Measurements from ENCODE around the gene AKAP8L. TPM values are rescaled to one million over a fixed set of nuclear protein-coding genes. Genes with fewer than 3 reads are reported as not detected.

Gene AKAP8L, protein sequence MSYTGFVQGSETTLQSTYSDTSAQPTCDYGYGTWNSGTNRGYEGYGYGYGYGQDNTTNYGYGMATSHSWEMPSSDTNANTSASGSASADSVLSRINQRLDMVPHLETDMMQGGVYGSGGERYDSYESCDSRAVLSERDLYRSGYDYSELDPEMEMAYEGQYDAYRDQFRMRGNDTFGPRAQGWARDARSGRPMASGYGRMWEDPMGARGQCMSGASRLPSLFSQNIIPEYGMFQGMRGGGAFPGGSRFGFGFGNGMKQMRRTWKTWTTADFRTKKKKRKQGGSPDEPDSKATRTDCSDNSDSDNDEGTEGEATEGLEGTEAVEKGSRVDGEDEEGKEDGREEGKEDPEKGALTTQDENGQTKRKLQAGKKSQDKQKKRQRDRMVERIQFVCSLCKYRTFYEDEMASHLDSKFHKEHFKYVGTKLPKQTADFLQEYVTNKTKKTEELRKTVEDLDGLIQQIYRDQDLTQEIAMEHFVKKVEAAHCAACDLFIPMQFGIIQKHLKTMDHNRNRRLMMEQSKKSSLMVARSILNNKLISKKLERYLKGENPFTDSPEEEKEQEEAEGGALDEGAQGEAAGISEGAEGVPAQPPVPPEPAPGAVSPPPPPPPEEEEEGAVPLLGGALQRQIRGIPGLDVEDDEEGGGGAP
- 44.9 and 95.8 TPM in 2 replicates for total RNA-seq

DNA sequence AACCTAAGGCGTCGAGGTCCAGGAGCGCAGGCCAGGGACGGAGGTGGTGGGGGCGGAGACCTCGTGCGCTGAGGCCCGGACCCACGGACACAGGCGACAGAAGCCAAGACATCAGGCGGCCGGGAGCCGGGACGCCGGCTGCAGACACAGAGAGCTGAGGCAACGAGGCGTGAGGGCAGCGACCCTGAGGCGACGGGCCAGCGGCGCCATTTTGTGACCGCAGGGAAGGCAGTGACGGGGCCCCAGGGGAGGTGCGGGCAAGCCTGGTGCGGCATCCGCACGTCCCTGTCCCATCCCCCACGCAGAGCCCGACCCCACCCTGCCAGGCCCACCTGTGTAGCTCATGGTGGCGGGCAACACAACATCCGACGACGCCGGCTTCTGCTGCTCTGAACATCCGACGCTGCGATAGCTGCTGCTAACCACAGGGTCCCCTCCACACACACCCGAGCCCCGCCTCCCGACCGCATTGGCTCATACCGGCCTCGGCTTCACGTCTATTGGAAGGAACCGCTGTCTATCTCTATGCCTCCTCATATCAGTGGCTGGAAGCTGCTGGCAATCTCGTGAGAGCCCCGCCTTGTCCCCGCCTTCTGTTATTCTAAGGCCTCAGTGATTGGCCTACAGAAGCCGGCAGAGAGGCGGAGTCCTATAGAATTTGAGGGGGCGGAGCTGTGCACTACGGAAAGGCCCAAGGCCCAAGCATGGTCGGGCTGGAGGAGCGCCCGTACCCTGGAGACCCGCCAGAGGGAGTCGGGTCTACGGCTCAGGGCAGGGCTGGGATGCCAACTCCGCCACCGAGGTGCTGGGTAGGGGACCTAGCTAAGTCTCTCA lies at the start of gene AKAP8L:
Gene AKAP8L, minus strand, starts transcription at position 410 of the 834 bp plus-strand sequence. Its CDS starts 65 bp downstream, at position 345.

DNA sequence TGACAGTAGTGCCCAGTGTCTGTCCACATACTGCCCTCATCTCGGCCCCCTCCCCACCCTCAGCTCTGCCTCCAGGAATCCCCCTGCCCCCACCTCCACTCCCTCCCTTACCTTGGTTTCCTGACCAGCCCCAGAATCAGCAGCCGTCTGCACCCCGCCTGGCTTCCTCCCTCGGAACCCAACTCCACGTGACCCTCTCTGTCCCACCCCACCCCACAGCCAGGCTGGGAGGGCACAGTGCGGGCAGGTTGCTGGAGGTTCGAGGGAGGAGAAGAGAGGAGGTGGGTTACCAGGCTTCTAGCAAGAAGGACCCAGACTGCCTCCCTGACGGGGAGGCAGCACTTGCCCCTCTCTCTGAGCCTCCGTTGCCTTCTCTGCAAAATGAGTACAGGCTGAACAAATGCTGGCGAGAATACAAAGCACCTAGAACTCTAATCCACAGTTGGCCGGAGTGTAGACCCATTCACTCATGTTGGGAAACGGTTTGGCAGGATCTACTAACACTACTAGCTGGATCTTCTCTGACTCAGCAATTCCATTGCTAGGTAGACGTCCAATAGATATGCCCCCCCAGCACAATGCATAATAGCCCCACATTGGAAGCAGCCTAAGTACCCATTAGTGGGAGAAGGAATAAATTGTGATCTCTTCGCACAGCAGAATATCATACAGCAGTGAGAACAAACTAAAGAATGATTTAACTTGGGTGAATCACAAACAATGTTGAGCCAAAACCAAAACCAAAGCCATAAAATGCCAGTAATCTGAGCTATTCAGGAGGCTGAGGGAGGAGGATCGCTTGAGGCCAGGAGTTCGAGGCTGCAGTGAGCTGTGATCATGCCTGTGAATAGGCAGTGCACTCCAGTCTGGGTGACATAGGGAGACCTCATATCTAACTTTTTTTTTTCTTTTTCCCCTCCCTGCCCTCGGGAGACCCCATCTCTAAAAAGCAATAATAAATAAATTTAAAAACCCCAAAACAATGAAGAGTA lies 45.9 kb upstream of the AKAP8L start, which contains the start of gene RASAL3:
Gene RASAL3, minus strand, starts transcription at position 151 of the 992 bp plus-strand sequence. CDS start 186 bp downstream, outside the sequence.

DNA sequence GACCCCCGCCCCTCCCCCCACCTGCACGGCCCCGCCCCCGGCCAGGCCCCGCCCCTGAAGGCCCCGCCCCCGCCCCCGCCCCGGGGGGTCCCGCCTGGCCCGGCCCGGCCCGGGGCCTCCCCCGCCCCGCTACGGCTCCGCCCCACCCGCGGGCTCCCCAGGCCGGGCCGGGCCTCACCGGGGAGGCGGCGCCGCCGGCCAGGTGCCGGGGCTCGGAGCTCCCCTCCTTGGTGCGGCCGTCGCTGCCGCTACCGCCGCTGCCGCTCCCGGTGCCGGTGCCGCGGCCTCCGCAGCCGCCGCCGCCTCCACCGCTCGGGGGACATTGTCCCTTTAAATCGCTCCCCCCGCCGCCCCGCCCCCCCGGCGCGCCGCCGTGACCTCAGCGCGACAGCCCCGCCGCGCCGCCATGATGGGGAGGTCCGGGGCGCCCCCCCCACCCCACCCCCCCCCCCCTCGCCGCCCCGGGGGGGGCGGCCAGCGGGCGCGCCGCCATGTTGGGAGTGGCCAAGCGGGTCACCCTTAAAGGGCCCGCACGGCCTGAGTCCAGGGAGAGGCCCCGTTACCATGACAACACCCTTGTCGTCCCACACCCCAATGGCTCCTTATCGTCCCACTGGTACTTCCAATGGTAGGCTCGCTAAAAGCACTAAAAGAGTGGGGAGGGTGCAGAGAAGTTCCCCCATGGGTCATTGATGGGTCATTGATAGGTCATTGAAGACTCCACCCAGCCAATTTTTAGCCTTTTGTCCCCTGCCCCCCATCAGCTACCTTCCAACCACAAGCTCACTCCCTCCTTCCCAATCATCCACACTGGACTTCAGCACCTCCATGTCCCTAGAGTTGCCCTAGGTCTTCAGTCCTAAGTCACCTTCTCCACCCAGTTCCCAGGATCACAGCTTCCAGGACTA lies 31.1 kb upstream of the AKAP8L start, which contains the start of gene WIZ:
Gene WIZ, minus strand, starts transcription at position 337 of the 908 bp plus-strand sequence. CDS start 1,649 bp downstream, outside the sequence.

DNA sequence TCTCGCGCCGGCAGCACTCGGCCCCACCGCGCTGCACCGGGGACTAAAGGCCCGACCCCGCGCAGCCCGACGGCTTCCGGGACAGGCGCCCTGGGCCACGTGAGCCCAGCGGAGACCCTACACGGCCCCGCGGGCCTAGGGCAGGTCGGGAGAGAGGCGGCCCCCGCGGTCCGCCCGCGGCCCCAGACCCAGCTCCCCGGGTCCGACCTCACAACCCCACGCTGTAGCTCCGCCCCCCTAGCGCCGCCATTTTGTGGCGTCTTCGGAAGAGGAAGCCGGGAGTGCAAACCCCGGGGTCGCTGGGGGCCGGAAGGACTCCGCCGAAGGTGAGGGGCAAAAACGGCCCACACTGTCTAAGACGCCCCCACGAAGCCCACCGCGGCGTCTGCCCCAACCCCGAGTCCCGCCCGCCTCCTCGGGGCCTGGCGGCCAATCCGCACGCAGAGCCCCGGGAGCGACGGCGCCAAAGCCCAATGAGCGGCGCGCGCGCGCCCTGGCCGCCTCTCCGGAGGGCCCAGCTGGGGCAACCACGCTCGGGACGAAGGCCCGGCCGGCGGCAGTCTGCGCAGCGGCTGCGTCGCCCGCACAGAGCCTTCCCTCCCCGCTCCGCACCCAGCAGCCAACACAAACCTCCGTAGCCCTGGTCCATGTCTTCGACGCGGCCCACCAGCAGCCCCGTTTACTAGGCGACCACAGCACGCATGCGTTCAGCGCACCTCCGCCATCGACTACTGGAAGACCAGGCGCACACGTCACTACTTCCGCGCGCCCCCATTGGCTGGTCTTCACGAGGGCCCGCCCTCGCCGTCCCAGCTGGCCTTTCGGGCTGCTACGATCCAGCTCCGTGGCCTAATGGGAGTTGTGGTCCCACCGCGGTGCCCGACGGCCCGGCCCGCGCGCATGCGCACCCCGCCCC lies 39.4 kb downstream of the AKAP8L start, which contains the start of gene AKAP8:
Gene AKAP8, minus strand, starts transcription at position 705 of the 916 bp plus-strand sequence. Its CDS starts 56 bp downstream, at position 649.

DNA sequence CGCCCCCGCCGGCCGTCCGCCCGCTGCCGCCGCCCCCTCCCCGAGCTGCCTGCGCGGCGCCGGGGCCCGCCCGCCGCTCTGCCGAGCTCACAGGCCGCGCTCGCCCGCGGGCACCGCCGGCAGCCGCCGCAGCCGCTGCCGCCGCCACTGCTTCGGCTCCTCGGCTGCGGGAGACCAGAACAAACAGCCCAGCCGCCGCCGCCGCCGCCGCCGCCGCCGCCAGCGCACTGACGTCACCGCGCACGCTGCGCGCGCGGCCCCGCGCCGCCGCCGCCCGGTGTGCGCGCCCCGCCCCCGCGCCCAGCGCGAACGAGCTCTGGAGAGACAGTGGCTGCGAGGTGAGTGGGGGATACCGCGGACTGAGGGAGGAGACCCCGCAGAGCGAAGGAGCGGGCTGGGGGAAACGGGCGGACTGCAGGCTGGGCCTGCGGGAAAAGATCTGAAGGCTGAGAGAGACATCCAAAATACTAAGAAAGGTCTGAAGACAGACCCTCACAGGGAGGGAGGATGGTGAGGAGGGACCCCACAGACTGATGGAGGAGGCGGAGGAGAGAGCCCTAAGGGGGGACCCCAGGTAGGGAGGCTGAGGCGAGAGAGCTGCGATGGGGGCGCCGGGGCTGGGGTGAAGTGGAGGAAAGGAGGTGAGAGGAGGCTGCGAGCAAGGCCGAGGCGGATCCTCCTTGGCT lies 86.3 kb downstream of the AKAP8L start, which contains the start of gene BRD4:
Gene BRD4, minus strand, starts transcription at position 229 of the 686 bp plus-strand sequence. CDS start 59,440 bp downstream, outside the sequence.

Other genes starting within 250 kb of the AKAP8L start
- 34.8 and 56.3 TPM in 2 replicates for gene NOTCH3, start 218.0 kb downstream of the AKAP8L start, total RNA-seq
- 0.26 TPM in 1 of 2 replicates, not detected in the other for gene EPHX3, start 186.5 kb downstream of the AKAP8L start, total RNA-seq
- 17.5 and 32.6 TPM in 2 replicates for gene BRD4, start 86.4 kb downstream of the AKAP8L start, total RNA-seq
- gene AKAP8, start 39.2 kb downstream of the AKAP8L start, total RNA-seq = 12.0 and 17.2 TPM in 2 replicates
- gene WIZ, start 31.0 kb upstream of the AKAP8L start, total RNA-seq = 34.4 and 37.8 TPM in 2 replicates
- gene RASAL3, start 45.6 kb upstream of the AKAP8L start, total RNA-seq = 0.32 and 0.52 TPM in 2 replicates
- not detected in 2 replicates for gene PGLYRP2, start 60.5 kb upstream of the AKAP8L start, total RNA-seq
- gene CYP4F22, start 89.5 kb upstream of the AKAP8L start, total RNA-seq = not detected in 2 replicates
- gene CYP4F8, start 196.2 kb upstream of the AKAP8L start, total RNA-seq = not detected in 2 replicates
- gene CYP4F3, start 221.9 kb upstream of the AKAP8L start, total RNA-seq = 0.13 TPM in 1 of 2 replicates, not detected in the other